ENCODE data around the gene GGCT. TPM values are rescaled to one million over a fixed set of nuclear protein-coding genes. Genes with fewer than 3 reads are reported as not detected.

Gene GGCT
- total RNA-seq, 4 donors from 2014 or later = 7.4 to 20.0 (median 12.8) TPM

DNA sequence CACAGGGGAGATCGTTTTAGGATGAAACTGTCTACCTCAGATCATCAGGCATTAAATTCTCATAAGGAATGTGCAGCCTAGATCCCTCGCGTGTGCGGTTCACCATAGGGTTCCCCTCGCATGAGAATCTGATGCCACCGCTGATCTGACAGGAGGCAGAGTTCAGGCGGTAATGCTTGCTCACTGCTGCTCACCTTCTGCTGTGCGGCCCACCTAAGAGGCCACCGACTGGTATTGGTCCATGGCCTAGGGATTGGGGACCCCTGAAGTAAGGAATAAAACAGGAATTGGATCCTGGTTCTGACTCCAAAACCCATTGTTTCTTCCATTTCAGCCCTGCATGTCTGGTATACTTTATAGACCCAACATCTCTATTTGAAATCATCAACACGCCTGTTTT, 30.1 kb downstream of the GGCT start:
- Histone ChIP-seq H3K9me3 (no peaks in the 10 kb centered on the region), H3K4me1 (peaks cover 51 to 74% of the 10 kb centered on the region in 2 donors), H3K4me3 (no peak overlapping the region), H3K27me3 (no peaks in the 10 kb centered on the region), H3K27ac (peak overlapping the region; percentile 16 to 37 (median 24)), H3K36me3 (no peaks in the 10 kb centered on the region)
- ATAC-seq = no peak
- intact Hi-C loops (cut with DNase I; ENCODE audit: low total_unique reads) (no loop called here), in situ Hi-C loops (cut with MboI; ENCODE audit: low sequenced_read_pairs in 4 of 4) (no loop called here)
- TF ChIP-seq POLR2A (IDR thresholded peaks at IDR 0.05) = no peak
- DNase-seq = no peak

GRCh38 chr7:30473903-30474302, 30.7 kb downstream of the GGCT start:
- TF ChIP-seq POLR2A (IDR thresholded peaks at IDR 0.05) (no peak), CTCF (IDR thresholded peaks at IDR 0.05 in 4 of 5, conservative IDR thresholded peaks at IDR 0.05 in 1 of 5) (no peak)
- no peaks in the 10 kb centered on the region for H3K36me3 ChIP-seq
- no peak overlapping the region for H3K4me3 ChIP-seq
- peaks cover 51 to 74% of the 10 kb centered on the region in 2 donors for H3K4me1 ChIP-seq
- no peaks in the 10 kb centered on the region for H3K27me3 ChIP-seq
- no peaks in the 10 kb centered on the region for H3K9me3 ChIP-seq
- in situ Hi-C loops (cut with MboI; ENCODE audit: low sequenced_read_pairs in 4 of 4) = no loop called here
- ATAC-seq (no peak), DNase-seq (no peak)
- intact Hi-C loops (cut with DNase I; ENCODE audit: low total_unique reads) = no loop called here
- H3K27ac ChIP-seq = peak overlapping the region in 2 of 4 donors; percentile 17 to 37

DNA sequence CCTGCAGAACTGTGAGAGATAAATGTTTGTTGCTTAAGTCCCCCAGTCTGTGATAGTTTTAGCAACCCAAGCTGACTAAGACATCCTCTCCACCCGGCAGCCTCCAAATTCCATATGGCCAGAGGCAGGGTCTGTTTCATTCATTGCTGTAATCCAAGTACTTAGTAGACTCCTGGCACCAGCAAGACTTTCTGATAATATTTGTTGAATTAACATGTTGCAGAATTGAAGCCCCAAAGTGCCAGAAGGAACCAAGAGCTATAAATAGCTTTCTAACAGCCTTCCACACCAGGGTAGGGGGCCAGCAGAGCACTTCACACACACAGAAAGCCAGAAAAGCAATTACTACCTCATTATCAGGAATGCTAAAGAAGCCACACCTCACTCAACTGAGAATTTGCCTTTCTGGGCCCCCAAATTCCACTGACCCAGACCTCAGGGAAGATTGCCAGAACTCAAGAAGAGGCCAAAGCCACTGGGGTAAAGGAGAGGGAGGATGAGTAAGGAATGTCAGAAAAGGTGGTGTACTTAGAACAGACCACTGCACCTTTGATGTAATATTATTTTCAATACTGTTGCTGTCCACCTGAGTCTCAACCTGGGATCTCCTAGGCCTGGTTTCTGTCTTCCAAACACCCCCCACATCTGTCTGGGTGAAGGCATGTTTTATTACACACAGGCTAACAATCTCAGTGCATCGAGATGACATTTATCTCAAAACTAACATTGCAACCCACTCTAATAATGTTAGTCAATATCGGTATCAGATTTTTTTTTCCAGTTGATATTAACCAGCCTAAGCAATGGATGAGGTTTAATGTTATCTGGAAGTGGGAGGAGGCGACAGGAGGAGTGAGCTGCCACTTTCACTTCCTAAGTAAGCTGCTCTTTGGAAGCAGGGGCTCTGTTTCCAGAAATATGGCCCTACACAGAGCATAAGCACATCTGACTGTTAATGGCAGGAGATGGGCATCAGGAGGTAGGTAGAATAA, 31.5 kb downstream of the GGCT start:
- H3K36me3 ChIP-seq = no peaks in the 10 kb centered on the region
- ATAC-seq (no peak), DNase-seq (no peak)
- H3K27ac ChIP-seq = peak overlapping the region in 3 of 4 donors; percentile 45 to 76 (median 65)
- no peak for TF ChIP-seq CTCF (IDR thresholded peaks at IDR 0.05 in 4 of 5, conservative IDR thresholded peaks at IDR 0.05 in 1 of 5)
- no peaks in the 10 kb centered on the region for H3K9me3 ChIP-seq
- no peak overlapping the region for H3K4me3 ChIP-seq
- in situ Hi-C loops (cut with MboI; ENCODE audit: low sequenced_read_pairs in 4 of 4) (no loop called here), intact Hi-C loops (cut with DNase I; ENCODE audit: low total_unique reads) (no loop called here)
- H3K4me1 ChIP-seq = peaks cover 58 to 81% of the 10 kb centered on the region in 2 donors
- no peaks in the 10 kb centered on the region for H3K27me3 ChIP-seq

- DNase-seq (no peak), ATAC-seq (no peak)
- peak overlapping the region; percentile 24 to 76 (median 70) for H3K27ac ChIP-seq
- no peak overlapping the region for H3K4me3 ChIP-seq
- no peaks in the 10 kb centered on the region for H3K27me3 ChIP-seq
- in situ Hi-C loops (cut with MboI; ENCODE audit: low sequenced_read_pairs in 4 of 4) (no loop called here), intact Hi-C loops (cut with DNase I; ENCODE audit: low total_unique reads) (no loop called here)
- H3K4me1 ChIP-seq = peaks cover 51 to 73% of the 10 kb centered on the region in 2 donors
- no peaks in the 10 kb centered on the region for H3K36me3 ChIP-seq
- H3K9me3 ChIP-seq = no peaks in the 10 kb centered on the region
- TF ChIP-seq POLR2A (IDR thresholded peaks at IDR 0.05) (no peak), CTCF (IDR thresholded peaks at IDR 0.05 in 4 of 5, conservative IDR thresholded peaks at IDR 0.05 in 1 of 5) (no peak)
These were observed 32.4 kb downstream of the GGCT start for GRCh38 chr7:30472081-30472783.

- ATAC-seq (no peak), DNase-seq (no peak)
- in situ Hi-C loops (cut with MboI; ENCODE audit: low sequenced_read_pairs in 4 of 4) = no loop called here
- no peak overlapping the region for H3K4me3 ChIP-seq
- peaks cover 44 to 73% of the 10 kb centered on the region in 2 donors for H3K4me1 ChIP-seq
- intact Hi-C loops (cut with DNase I; ENCODE audit: low total_unique reads) = no loop called here
- no peaks in the 10 kb centered on the region for H3K27me3 ChIP-seq
- H3K27ac ChIP-seq = peak overlapping the region; percentile 65 to 76 (median 70)
- no peaks in the 10 kb centered on the region for H3K36me3 ChIP-seq
- no peak for TF ChIP-seq CTCF (IDR thresholded peaks at IDR 0.05 in 4 of 5, conservative IDR thresholded peaks at IDR 0.05 in 1 of 5)
- no peak for TF ChIP-seq POLR2A (IDR thresholded peaks at IDR 0.05)
- no peaks in the 10 kb centered on the region for H3K9me3 ChIP-seq
These were observed 33.4 kb downstream of the GGCT start for GRCh38 chr7:30471205-30471604.

All from gastrocnemius medialis (tissue), 4 donors.